Measurements from ENCODE around the gene DHRS4.
A peak's percentile ranks its signal among the peaks of the same experiment; 100 is the strongest.
"Not testable (repeated sequence)": the region's sequence is repeated elsewhere in the genome, so short reads cannot be mapped to it uniquely, and the experiment has no call there.

The DHRS4 gene

DNA sequence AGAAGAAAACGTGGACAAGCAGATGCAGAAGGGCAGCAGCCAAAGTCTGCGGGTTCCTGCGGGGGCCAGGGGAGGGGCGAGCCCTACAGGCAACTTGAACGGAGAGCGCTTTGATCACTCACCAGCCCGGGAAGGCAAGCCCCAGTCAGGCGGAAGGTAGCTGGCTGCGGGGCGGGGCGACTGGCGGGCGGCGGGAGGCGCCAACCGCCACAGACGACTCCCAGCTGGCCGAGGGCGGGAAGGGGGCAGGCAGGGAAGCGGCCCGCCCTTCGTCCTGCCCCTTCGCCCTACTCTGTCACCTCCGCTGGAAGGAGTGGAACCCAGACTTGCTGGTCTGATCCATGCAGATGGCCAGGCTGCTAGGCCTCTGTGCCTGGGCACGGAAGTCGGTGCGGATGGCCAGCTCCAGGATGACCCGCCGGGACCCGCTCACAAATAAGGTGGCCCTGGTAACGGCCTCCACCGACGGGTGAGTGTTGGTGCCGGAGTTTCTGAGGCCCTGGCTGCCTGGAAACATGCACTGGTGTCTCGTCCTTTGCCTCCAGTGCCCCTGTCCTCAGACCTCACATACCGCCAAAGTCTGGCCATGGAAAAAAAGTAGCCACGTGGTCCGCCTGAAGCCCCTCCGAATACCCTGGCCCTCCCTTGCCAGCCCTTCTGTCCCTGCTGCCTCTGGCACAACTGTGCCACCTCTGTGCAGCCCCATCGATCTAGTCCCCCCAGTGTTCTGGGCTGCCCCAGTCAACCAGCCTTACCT lies 35.2 kb downstream of the DHRS4 start, which contains the start of gene DHRS4L2:
TSS of gene DHRS4L2 (plus strand) at position 323 of the 757 bp plus-strand sequence. CDS start at position 342, 19 bp downstream.
- peak; percentile 84 to 91 for DNase-seq

GRCh38 chr14:23989734-23990445 lies 36.3 kb downstream of the DHRS4 start:
- DNase-seq = not testable (repeated sequence)

DNA sequence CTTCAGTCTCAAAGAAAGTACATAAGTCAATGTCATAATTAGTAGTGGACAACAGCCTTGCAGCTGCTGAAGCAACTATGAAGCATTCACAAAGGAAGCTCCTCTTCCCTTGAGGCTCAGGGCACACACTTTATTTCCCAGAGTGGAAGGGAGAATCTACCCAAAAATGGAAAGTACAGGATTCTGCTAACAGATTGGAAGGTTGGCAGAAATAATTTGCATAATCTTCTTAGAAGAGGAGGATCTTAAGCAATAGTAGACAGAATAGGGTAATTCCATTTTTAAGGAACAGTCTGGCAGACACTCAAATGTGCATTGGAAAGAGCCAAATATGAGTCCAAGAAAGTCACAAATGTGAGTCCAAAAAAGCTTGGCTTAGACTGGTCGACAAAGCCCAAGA lies 37.4 kb downstream of the DHRS4 start:
- DNase-seq = not testable (repeated sequence)

DNA sequence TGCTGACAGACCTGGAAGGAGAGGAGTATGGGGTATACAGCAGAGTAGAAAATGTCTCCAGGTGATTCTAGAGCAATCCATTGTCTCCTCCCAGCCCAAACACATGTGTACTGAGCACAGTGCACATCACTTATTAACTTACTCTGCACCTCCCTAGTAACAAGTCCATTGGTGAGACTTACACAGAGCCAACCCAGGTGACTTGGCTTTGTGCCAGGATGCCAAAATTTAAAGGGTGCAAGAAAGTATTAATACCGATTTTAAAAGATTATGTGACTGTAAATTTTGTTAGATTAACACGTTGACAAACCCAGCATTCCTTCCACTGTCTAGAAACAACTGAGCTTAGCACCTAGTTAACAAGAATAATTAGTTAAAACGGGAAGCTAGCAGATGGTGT lies 39.5 kb downstream of the DHRS4 start:
- DNase-seq = not testable (repeated sequence)

DNA sequence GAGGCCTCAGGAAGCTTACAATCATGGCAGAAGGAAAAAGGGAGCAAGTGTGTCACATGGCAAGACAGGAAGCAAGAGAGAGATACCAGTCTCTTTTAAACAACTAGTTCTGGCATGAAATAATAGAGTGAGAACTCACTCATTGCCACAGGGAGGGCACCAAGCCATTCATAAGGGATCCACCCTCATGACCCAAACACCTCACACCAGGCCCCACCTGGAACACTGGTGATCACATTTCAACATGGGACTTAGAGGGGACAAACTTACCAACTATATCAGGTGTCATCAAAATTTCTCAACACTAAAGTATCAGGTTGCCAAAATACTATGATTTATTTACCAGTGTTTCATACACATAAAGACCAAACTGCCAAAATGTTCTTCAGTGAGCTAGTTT lies 42.4 kb downstream of the DHRS4 start:
- DNase-seq = not testable (repeated sequence)

- DNase-seq = not testable (repeated sequence)
Measured at GRCh38 chr14:23996825-23997224, 43.3 kb downstream of the DHRS4 start.

DNA sequence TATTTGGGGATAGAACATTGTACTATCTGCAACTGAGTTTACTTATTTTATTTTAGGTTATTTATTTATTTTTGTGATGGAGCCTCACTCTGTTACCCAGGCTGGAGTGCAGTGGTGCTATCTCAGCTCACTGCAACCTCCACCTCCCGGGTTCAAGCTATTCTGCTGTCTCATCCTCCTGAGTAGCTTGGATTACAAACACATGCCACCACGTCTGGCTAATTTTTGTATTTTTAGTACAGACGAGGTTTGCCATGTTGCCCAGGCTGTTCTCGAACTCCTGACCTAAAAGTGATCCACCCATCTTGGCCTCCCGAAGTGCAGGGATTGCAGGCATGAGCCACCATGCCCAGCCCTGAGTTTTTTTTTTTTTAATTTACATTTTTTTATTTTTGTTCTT lies 46.1 kb downstream of the DHRS4 start:
- not testable (repeated sequence) for DNase-seq

DNA sequence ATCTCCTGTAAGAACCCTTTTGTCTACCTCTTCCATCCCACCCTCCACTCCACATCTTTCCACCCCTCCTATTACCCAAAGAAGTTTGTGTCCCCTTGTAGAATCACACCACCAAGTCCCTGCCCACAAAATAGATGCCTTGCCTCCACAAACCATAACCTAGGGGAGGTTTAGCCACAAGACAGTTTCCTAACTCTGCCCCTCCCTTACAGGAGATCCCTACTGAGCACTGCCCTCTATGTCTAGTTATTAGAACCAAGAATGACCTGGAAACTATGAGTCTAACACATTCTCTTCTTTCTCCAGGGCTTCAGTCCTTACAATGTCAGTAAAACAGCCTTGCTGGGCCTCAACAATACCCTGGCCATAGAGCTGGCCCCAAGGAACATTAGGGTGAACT lies 47.5 kb downstream of the DHRS4 start:
- not testable (repeated sequence) for DNase-seq

- not testable (repeated sequence) for DNase-seq
Measured at GRCh38 chr14:24001679-24002078, 48.1 kb downstream of the DHRS4 start.

DNA sequence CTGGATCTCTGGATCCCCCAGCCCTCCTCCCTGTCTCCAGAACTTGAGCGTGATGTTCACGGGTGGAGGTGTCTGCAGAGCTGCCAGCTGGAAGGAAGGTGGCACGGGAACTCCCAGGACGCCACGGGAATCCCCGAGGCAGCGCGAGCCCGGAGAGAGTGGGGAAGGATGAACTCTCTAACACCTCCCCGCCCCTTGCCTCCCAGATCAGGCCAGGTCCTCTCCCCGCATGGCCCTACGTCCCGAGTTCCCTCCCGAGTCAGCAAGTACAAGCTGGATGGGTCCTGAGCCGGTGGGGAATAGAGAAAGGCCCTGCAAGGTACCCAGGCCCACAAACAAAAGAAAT lies 52.9 kb downstream of the DHRS4 start:
- DNase-seq = not testable (repeated sequence)

GRCh38 chr14:24006817-24007652 lies 53.5 kb downstream of the DHRS4 start:
- peak; percentile 68 to 82 for DNase-seq

- DNase-seq = no peak
Measured at GRCh38 chr14:24011051-24011450, 57.5 kb downstream of the DHRS4 start.

GRCh38 chr14:24012726-24013273 lies 59.2 kb downstream of the DHRS4 start:
- not testable (repeated sequence) for DNase-seq

- peak; percentile 14 to 47 for DNase-seq
Measured at GRCh38 chr14:24013654-24014514, 60.3 kb downstream of the DHRS4 start.

DNA sequence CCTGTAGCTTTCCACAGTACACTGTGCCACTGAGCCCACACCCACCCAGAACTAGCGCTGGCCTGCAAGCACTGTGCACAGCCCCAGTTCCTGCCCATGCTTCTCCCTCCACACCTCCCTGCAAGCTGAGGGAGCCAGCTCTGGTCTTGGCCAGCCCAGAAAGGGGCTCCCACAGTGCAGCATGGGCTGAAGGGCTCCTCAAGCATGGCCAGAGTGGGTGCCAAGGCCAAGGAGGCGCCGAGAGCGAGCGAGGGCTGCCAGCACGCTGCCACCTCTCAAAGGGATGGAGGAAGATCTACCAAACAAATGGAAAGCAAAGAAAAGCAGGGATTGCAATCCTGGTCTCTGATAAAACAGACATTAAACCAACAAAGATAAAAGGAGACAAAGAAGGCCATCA lies 62.2 kb downstream of the DHRS4 start:
- DNase-seq = not testable (repeated sequence)

Measured in stimulated activated CD4-positive, alpha-beta T cell treated with anti-CD3 and anti-CD28 coated beads, Interleukin-2, amount 100 ng/mL, for 24 hours (primary cell).